Thyroid gland (tissue), 4 donors: ENCODE measurements around the gene RND2. TPM values are rescaled to one million over a fixed set of nuclear protein-coding genes. Genes with fewer than 3 reads are reported as not detected.
"Not testable (repeated sequence)": the region's sequence is repeated elsewhere in the genome, so short reads cannot be mapped to it uniquely, and the experiment has no call there.

Experiments used
- DNase-seq, 2 donors: peaks; one replicate each; pipeline ENCODE4 v3.0.0-alpha.2; 2019
- H3K27ac ChIP-seq, 3 donors: fragments of 200-600 bp; sonication (generic); 1 replicate in 2 of 3; 2 replicates in 1 of 3; pipeline ENCODE4 v1.5.1; 2016 to 2019; ENCODE audit warnings: mild to moderate bottlenecking in 1 of 3, moderate library complexity in 1 of 3
- H3K27me3 ChIP-seq: fragments of 200-600 bp; sonication (generic); one replicate; pipeline ENCODE4 v1.5.1; 2019
- H3K36me3 ChIP-seq, 2 donors: fragments of 200-600 bp; sonication (generic); one replicate each; pipeline ENCODE4 v1.5.1; 2016 to 2019
- H3K4me1 ChIP-seq, 2 donors: fragments of 200-600 bp; sonication (generic); one replicate each; pipeline ENCODE4 v1.5.1; 2017 to 2019
- H3K4me3 ChIP-seq, 3 donors: fragments of 200-600 bp; sonication (generic); replicated peaks in 1 of 3; 1 replicate in 2 of 3; 2 replicates in 1 of 3; pipeline ENCODE4 v1.5.1; 2016; ENCODE audit warnings: mild to moderate bottlenecking in 1 of 3
- H3K9me3 ChIP-seq: fragments of 200-600 bp; sonication (generic); one replicate; pipeline ENCODE4 v1.5.1; 2017
- CTCF ChIP-seq, 6 experiments: fragments of 200-600 bp in 3 of 6; fragments of 450-650 bp in 3 of 6; sonication (generic) in 3 of 6; IDR thresholded peaks; one replicate each; pipeline ENCODE4 v1.5.1; 2016 to 2019; ENCODE audit warnings: antibody characterized with exemption in 6 of 6, mild to moderate bottlenecking in 2 of 6, inconsistent platforms in 1 of 6, moderate library complexity in 1 of 6
- POLR2A ChIP-seq, 2 donors: fragments of 450-650 bp; IDR thresholded peaks; one replicate each; pipeline ENCODE4 v1.6.1; 2017; ENCODE audit warnings: antibody characterized with exemption in 2 of 2, mild to moderate bottlenecking in 2 of 2, moderate library complexity in 1 of 2
- WGBS, 2 donors: methylation state at CpG; one replicate each; pipeline ENCODE4 v1.1.5; 2017; 5-methylcytosine and 5-hydroxymethylcytosine counted together
- intact Hi-C: fragments of 100-400 bp; cut with DNase I; formaldehyde crosslinking; loops from one replicate; pipeline ENCODE4 v1.15.1; 2023
- total RNA-seq, 4 donors: library from RNA; depleted of rRNA; stranded (reverse); fragments of >200 nt; gene quantifications; one replicate each; pipeline ENCODE4 v1.2.3, GENCODE V29; 2016

The RND2 gene
- total RNA-seq, 4 donors from 2014 or later, result 5.2 to 14.8 (median 10.3) TPM

DNA sequence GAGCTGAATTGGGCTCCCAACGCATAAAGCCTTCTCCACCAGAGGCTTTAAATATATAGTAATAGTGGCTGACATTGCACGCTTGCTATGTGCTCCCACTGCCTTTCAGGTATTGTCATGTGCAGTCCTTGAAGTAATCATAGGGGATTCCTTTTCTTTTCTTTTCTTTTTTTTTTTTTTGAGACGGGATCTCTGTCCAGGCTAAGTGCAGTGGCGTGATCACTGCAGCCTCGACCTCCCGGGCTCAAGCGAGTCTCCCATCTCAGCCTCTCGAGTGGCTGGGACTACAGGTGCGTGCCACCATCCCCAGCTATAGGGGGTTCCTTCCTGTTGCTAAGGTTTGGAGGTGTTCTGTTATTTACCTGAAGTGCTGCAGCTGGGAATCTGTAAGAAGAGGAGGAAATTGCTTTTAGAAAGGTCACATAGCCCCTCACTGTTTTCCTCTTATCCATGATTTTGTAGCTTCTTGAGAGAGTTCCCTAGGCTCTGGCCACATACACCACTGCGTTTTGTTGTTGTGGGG, 26.0 kb upstream of the RND2 start:
- Histone ChIP-seq H3K27me3 (no peaks in the 10 kb centered on the region), H3K36me3 (peaks cover 36 to 39% of the 10 kb centered on the region in 2 donors), H3K27ac (peak overlapping the region; percentile 82 to 95 (median 92)), H3K9me3 (no peaks in the 10 kb centered on the region), H3K4me1 (peaks cover 11 to 21% of the 10 kb centered on the region in 2 donors), H3K4me3 (peak overlapping the region; percentile 63 to 80 (median 69))
- WGBS, 2 donors, result 13 to 14% methylated on average over 10 of the region's 10 CpGs
- TF ChIP-seq CTCF (IDR thresholded peaks at IDR 0.05) (no peak), POLR2A (IDR thresholded peaks at IDR 0.05) (no peak)
- intact Hi-C loops, result no loop called here
- DNase-seq, result no peak

DNA sequence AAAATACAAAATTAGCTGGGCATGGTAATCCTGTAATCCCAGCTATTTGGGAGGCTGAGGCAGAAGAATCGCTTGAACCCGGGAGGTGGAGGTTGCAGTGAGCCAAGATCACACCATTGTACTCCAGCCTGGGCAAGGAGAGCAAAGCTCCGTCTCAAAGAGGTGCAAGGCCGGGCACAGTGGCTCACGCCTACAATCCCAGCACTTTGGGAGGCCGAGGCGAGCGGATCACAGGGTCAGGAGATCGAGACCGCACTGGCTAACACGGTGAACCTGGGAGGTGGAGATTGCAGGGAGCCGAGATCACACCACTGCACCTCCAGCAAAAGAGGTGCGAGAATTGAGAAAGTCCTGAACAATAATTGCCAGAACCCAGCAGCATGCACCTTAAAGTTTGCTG, 24.1 kb upstream of the RND2 start:
- WGBS, 2 donors, result 93 to 95% methylated on average over 13 of the region's 13 CpGs
- peaks cover 36 to 39% of the 10 kb centered on the region in 2 donors for H3K36me3 ChIP-seq

GRCh38 chr17:43003542-43004172, 21.4 kb upstream of the RND2 start:
- H3K27ac ChIP-seq, result no peak overlapping the region
- TF ChIP-seq CTCF (IDR thresholded peaks at IDR 0.05), result no peak
- TF ChIP-seq POLR2A (IDR thresholded peaks at IDR 0.05), result no peak
- DNase-seq, result no peak
- H3K4me3 ChIP-seq, result no peak overlapping the region
- intact Hi-C loops, result loop anchor here (10.0 kb wide), 1 partner anchor 61 kb away; no protein-coding TSS in a partner anchor
- no peaks in the 10 kb centered on the region for H3K27me3 ChIP-seq
- H3K4me1 ChIP-seq, result peaks cover 18 to 27% of the 10 kb centered on the region in 2 donors
- no peaks in the 10 kb centered on the region for H3K9me3 ChIP-seq
- WGBS, 2 donors, result 90 to 94% methylated on average over 4 to 5 of the region's 5 CpGs
- H3K36me3 ChIP-seq, result peaks cover 36 to 39% of the 10 kb centered on the region in 2 donors

More for the DNA sequence above, 24.1 kb upstream of the RND2 start:
- H3K27me3 ChIP-seq, DNase-seq, H3K27ac ChIP-seq, H3K4me3 ChIP-seq, H3K9me3 ChIP-seq: not testable (repeated sequence)
- intact Hi-C loops, result loop anchor here (10.0 kb wide), 1 partner anchor 64 kb away; no protein-coding TSS in a partner anchor
- H3K4me1 ChIP-seq, result peaks cover 11 to 21% of the 10 kb centered on the region in 2 donors

- intact Hi-C loops, result loop anchor here (10.0 kb wide), 1 partner anchor 58 kb away; no protein-coding TSS in a partner anchor
- H3K36me3 ChIP-seq, result peaks cover 17 to 18% of the 10 kb centered on the region in 2 donors
- H3K9me3 ChIP-seq, result no peaks in the 10 kb centered on the region
- H3K27ac ChIP-seq, result peak within 1 kb of the TSS; percentile 81 to 95 (median 87)
- H3K27me3 ChIP-seq, result no peaks in the 10 kb centered on the region
- peak within 1 kb of the TSS; percentile 24 to 54 (median 42) for H3K4me3 ChIP-seq
- TF ChIP-seq CTCF (IDR thresholded peaks at IDR 0.05) (peak in 4 of 6 experiments; percentile 27 to 60 (median 36)), POLR2A (IDR thresholded peaks at IDR 0.05) (peak in 1 of 2 donors; percentile 61)
- 40% methylated on average over 17 to 18 of the region's 18 CpGs for WGBS, 2 donors
- peak; percentile 87 to 92 for DNase-seq
- H3K4me1 ChIP-seq, result peaks cover 7 to 20% of the 10 kb centered on the region in 2 donors
Observed at GRCh38 chr17:43006639-43007551, 18.1 kb upstream of the RND2 start, which contains the start of gene IFI35. IFI35 (plus strand) TSS chr17:43006784; CDS start chr17:43006948, 164 bp downstream.

GRCh38 chr17:43010667-43011308, 14.2 kb upstream of the RND2 start:
- Histone ChIP-seq H3K4me1 (peaks cover 7 to 34% of the 10 kb centered on the region in 2 donors), H3K4me3 (no peak overlapping the region), H3K36me3 (peaks cover 8 to 16% of the 10 kb centered on the region in 2 donors), H3K9me3 (no peaks in the 10 kb centered on the region), H3K27ac (no peak overlapping the region), H3K27me3 (no peaks in the 10 kb centered on the region)
- intact Hi-C loops, result loop anchor here (10.0 kb wide), 1 partner anchor 304 kb away; no protein-coding TSS in a partner anchor
- 94% methylated on average over 5 of the region's 5 CpGs for WGBS, 2 donors
- TF ChIP-seq POLR2A (IDR thresholded peaks at IDR 0.05) (no peak), CTCF (IDR thresholded peaks at IDR 0.05) (no peak)
- no peak for DNase-seq
